C1 segment of cervical spinal cord (tissue), 14 donors: Measurements from ENCODE around the gene CCSER1.

ENCODE experiments used
- DNase-seq, 14 donors: peaks; one replicate each; lab custom pipeline; 2025; lab: John Stamatoyannopoulos, UW

CCSER1 gene

DNA sequence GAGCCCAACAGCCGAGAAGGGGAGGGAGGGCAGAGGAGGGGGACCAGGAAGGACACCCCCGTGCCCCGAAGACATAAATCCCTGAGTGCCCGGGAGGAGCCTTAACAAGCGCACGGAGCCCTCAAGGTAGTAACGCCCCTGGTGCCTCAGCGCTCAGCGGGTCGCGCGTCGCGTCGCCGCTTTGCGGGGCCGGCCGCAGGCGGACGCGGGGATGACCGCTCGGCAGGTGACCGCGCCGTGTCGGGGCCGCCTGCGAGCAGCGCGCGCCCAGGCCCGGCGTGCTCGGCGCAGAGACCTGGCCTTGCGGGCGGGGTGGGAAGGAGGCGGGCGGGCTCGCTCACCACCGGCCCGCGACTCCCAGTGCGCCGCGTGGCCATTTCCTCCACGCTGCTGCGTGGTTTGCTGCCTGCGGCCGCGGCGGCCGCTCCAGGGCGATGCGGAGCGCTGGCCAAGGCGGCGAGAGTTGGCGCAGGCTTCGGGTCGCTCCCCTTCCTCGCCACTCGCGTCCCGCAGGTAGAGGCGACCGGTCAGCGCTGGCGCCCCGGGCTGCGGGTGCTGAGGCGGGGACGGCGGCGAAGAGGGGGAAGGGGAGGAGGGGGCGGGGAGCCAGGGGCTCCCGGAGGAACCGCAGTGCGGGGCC, 632 bp downstream of the CCSER1 start:
- peak in 4 of 14 donors; percentile 35 to 80 (median 42) for DNase-seq

DNA sequence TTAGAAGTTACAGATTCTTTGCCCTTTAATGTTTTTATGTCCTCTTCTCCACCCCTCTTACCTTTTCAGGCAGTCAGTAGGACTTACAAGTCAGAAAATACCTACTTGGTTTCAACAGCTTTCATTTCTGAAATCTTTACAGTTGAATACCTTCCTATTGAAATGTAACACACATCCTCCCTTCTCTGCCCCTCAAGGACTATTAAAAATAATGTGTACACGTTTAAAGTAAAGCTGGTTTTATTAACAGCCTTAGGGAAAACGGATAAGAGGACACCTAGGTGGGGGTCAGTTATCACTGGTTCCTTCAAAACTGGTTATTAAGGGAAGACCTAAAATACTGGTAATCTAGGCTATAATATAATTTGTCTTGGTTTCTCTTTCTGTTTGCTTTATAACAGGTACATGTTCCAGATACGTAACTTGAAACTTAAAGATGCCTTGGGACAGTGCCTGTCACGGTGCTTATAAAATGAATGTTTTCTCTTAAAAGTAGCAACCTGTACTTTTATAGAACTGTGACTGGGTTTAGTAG, 1.8 kb downstream of the CCSER1 start:
- DNase-seq: peak in 1 of 14 donors; percentile 25

DNA sequence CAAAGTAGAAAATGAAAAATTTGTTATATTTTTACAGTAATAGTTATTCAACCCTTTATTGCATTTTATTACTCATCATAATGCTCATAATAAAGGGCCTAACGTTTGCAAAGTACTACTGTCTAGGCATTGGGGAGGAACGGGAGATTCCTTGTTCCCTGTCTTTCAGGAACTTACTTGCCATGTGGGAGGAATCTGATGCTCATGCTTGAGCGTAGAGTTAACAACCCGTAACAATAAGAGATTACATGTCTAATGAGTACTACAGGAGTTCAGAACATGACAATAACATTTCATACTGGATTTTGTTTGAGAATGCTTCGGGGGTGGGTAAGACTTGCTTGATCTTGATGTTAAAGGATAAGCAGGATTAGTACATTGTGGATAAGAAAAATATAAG, 2.9 kb downstream of the CCSER1 start:
- no peak for DNase-seq

DNA sequence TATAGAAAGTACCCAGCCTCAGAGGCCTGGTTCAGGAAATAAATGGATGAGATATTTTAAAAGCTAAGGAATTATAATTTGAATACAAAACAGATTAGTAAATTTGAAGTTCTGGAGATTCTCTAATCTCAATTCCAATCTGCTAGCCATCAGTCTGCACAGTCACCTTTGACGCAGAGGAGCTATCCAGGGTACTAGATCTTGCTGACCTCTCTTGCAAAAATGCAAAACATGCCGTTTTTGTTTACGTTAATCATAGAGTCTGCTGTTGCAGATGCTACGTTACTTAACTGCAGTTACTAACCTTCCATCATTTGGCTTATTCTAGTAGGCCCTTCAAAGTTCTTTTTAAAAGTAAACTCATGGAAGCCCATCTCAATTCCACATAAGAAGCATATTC, 10.4 kb downstream of the CCSER1 start:
- no peak for DNase-seq

DNA sequence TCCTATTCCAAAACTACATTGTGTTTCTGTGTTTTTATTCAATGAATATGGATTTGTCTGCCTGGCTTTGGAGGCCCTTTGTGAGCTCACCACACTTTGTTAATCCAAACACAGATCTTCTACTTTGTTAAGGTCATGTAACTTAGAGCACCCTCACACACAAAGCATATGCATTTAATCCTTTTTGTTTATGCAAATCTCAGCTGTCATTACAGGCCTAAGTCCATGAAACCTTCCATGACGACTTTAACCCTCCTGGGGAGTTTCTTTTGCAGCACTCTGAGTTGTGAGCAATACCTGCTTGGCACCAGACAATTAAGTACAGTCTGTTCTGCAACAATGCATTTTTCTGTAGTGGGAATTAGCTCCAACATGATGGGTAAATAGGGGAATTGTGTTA, 14.9 kb downstream of the CCSER1 start:
- no peak for DNase-seq

DNA sequence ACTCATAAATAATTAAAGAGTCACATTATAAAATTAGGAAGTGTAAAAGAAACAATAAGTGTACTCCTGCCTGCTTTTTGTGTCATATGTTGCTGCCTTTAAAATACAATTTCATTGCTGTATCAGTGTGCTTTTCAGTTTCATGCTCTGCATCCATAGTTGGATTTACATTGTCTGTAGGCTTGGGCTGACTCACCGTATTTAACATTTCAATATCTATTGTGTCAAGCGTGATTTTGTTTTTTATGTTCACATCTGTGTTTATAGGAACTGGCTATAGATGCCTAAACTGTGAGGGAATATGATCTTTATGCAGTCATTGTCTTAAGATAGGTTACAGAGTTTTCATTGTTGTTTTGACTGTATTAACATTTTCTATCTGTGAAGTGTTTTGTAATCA, 18.1 kb downstream of the CCSER1 start:
- DNase-seq: no peak

DNA sequence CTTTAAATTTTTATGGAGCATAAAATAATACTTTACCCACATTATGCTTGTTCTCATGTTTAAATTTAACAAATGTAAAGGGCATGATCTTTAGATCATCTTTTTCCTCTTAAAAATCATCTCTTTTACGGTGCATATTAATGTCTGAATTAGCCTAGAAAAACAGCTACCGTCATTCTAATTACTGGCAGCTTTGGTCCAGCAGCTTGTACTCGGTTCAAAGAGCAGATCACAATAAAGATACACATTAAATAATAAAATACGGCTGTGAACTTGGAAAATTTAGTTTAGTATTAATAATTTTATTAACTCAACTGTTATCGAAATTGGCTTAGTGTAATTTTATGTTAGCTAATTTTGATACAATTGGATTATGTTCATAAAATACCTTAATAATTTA, 19.1 kb downstream of the CCSER1 start:
- DNase-seq: no peak

DNA sequence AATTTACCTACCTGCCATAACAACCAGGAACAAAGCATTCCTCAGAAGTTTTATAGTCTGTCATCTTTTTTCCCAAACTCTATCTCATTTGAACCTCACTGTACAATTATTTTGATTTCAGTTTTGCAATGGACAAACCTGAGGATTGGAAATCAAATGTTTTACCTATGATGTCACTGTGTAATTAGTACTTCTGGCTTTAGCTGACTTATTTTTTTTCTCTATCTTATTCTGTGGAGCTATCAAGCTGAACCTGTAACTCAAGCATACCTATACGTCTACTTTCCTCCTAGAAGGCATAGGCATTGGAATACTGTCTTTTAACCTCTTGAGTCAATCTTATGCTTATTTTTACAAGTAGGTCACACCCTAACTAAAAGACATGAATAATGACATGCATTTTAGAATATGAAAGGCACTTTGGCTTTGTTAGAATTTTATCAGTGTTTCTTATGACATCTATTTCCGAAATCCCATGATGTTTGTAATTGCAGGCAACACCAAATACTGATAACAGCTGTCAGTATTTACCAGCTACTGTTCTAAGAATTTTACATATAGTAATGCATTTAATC, 21.5 kb downstream of the CCSER1 start:
- no peak for DNase-seq

DNA sequence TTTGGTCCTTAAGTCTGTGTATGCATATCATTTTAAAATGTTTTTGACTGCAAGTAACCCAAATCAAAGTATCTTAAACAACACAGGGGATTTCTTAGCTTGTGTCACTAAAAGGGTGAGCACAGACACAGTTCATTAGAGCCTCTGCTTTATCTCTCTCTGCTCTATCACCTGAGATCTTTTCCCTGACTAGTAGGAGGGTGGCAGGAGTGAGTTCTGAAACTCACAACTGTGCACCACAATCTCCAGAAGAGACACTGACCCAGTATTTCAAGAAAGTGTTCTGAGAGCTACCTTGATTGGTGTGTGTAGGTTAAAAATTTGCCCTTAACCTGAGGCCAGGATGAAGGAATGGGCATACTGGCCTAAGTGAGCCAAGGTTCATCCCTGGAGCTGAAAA, 24.8 kb downstream of the CCSER1 start:
- no peak for DNase-seq

DNA sequence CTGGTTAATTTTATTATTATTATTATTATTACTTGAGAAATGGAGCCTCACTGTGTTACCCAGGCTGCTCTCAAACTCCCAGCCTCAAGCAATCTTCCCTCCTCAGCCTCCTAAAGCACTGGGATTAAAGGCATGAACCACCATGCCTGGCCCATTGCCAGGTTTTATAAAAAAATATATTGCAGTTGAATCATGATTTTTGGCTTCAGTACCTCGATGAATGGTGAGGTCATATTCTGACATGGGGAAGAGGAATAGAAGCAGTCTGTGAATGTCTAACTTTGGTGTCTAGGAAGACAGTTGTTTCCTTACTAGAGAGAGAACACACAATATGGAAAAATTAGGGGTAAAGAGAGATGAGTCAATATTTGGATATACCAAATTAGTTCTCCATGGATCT, 32.0 kb downstream of the CCSER1 start:
- no peak for DNase-seq

DNA sequence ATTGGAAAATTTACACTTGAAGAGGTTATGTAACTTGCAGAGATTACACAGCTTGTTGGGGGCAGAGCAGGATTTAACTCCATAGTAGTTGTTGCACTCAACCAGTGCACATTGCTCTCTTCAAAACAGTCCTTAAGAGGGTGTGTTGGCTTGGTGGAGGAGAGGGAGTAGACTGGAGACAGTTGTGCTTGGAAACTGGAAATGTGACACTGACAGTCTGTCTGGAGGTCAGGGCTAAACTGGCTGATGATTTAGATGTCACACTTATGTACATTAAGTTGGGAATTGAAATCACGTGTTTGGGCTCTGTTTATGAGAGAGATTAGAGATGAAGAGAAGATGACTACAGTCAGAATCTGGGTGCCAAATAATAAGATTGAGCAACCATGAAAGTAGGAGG, 32.9 kb downstream of the CCSER1 start:
- no peak for DNase-seq

DNA sequence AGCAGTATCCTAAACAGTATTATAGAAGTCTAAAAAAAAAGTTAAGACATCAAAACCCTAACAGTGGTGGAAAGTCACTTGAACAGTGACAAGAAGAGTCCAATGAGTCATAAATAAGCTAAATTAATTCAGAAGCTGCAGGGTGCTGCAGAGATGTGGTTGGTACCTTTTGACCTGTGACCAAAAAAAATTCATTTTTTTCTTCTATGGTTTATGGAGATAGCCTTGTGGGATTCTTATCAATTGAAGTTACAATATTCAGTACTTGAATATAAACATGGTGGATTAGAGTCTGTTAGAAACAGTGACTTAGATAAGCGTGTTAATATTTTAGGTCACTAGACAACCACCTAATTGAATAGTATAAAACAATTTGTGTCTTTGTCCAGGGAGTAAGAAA, 35.4 kb downstream of the CCSER1 start:
- DNase-seq: no peak

DNA sequence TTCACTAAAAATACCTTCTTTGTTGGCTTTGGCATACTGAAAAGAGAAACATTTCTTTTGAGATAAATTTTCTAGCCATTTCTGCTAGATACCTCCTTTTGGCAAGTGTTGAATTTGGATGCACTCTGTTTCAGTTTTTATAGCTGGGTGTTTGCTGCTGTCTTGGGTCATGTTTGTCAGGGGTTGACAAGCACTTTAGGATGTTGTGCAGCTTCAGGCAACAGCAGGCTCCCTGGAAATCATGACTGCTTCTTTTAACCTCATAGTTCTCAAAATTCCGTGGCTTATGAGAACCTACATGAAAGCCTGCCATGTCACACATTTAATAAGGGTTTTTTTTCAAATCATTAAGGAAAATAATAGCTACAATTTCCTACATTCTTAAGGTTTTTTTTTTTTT, 36.7 kb downstream of the CCSER1 start:
- DNase-seq: no peak

DNA sequence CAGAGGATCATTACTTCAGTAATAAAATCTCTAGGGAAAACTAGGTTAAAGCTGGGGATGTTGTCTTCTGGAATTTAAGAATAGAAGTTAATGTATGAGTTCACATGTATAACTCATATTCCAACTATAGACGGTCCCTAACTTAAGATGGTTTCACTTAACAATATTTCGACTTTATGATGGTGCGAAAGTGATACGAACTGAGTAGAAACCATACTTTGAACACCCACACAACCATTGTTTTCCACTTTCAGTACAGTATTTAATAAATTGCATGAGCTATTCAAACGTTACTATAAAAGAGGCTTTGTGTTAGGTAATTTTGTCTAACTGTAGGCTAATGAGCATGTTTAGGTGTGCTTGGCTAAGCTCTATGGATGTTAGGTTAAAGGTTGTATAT, 38.7 kb downstream of the CCSER1 start:
- no peak for DNase-seq

DNA sequence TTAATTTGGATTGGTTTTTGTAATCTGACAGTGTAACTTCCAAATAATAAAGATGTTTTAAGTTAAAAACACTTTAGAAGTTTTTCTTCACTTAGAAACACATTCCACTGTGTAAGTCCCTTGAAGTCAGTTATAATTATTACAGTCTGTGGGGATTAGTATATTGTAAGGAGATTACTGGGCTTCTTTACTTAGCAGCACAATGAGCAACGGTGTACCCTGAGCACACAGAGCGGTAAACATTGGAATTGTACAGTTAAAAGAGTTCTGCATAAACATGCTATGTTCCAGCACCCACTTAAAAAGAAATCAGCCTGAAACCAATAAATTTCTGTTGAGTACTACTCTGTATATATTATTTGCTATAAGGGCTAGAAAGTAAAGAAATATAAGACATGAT, 44.3 kb downstream of the CCSER1 start:
- DNase-seq: no peak

DNA sequence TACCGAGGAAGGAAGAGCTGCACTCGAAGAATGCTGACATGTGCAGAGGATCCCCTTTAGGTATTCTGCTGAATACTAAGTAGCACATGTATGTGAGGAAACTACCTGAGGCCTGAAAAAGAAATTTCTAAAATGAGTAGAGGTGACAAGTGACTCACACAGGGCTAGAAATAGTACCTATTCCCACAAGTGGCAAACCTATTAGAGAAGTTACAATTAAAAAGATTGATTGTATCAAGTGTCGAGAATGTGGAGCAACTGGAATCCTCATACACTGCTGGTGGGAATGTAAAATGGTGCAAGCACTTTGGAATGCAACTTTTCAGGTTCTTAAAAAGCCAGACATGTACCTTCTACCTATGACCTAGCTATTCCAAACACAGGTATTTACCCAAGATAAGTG, 47.4 kb downstream of the CCSER1 start:
- no peak for DNase-seq

DNA sequence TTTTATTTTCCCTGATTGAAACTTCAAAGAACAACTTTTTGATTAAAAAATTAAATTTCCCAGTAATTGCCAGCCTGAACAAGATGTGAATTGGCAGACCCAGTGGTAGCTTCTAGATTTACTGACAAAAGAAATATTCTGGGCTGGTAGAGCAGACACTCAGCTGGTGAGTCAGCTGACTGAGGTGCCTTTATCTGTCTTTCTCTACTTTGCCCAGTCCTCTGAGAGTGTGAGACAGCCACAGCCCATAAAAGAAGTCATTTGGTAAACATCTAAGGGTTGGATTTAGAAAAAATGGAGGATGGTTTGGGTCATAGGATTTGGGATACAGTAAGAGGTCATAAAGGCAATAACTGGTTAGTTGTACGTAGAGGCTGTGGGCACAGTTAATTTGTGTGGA, 54.5 kb downstream of the CCSER1 start:
- no peak for DNase-seq

DNA sequence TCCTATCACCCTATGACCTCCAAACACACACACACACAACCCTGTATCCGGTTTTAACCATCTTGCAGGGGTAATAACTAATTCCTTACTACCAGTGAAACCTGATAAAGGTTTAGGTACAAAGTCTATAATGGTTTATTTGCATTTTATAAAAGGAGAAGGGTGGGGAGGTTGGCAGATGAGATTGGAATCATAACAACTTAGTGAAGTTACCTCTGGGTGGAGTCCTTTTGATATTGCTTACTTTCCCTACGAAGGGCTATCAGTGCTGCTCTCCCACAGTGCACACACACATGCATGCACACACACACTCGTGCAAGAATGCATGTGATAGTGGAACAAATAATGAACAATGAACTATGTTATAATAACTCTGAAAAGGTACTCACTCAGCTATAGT, 56.1 kb downstream of the CCSER1 start:
- no peak for DNase-seq

DNA sequence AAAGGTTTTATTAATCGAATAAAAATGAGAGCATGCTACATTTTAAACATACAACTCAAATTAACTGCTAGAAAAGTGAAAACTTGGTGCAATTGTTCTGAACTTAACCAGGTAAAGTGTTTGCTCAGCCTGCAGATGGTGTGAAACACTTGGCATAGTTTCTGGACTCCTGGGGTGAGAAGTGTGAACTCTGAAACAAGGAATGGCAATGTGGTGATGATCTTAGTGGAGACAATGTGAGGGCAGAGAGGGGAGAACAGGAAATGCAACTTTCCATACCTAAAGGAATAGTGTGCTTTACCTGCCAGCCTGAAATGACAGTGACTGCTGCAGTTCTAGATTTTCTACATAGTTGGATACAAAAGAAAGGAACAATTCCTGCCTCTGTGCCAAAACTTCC, 57.4 kb downstream of the CCSER1 start:
- DNase-seq: no peak

DNA sequence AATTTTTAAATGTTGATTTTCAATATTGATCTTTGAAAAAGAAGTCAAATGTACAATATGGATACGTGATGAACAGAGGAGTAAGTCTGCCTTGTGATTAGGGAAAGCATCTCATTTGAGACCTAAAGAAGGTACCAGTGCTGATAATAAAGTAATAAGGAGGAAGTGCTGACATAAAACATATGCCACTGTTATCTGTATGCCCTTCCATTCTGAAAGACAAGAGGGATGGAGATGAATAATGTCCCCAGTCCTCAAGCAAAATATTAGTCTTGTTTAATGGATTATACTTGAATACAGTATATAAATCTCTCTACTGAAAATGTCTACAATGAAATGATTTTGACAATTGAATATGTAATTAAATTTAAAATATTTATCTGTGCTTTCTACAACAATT, 58.2 kb downstream of the CCSER1 start:
- DNase-seq: no peak

DNA sequence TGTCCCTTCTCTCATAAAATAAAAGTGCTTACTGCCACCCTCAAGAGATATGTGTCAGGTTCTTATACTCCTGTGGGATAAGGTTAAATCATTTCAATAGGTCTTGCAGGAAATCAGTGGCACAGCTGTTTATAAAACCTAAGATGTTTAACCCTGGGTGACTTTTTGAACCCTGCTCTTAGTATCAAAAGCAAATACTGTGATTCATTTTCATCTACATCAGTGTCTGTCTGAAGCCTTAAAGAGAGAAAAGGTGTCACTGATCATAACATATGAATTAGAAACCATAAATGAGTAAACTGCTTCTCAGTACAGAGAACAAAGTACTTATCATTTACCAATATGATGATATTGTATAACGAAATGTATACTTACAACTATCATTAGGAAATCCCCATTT, 59.0 kb downstream of the CCSER1 start:
- DNase-seq: no peak

DNA sequence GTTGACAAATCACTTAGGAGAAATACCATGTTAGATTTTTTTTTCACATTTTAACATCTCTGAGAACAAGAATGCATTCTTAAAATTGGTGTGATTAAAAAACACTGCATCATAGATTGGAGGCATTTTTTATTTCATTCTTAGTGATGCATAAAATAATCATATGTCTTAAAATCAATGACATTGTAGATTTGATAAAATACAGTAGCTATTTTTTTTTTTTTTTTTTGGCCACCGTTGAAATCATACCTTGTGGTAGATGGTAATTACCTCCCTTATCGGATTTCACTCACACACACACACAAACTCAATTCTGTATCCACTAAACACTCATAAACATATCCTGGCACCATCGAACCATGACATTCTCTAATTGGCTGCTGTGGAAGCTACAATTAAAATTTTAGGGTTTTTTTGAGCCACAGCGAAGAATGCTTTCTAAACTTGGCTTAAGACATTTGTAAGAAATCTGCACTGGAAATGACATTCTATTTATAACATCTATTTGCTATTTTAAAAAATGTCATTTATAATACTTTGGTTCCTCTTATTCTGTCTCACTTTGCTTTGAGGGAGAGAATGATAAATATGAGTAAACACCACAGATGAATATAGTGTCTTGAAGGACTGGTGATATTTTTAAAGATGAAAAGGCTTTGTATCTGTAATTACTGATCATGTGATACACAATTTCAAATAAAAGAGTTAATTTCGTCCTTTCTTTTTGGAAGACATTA, 60.1 kb downstream of the CCSER1 start:
- DNase-seq: no peak

DNA sequence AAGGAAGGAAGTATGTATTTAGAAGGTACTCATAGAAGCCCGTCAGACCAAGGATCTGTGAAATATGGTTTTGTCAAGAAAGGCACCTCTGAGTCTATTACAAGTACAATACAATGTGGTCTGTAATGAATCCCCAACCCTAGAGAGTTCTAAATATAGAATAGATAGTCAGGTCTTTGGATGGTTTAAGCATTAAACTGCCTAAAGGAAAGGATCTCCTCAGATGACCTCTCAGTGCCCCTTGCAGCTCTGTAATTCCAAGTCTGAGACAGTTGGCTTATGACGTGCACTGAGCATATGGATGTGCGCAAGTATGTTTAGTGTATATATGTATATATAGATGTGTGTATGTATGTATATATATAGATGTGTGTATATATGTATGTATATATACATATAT, 62.0 kb downstream of the CCSER1 start:
- no peak for DNase-seq
